ENCODE measurements around the gene TREML4. TPM values are rescaled to one million over a fixed set of nuclear protein-coding genes. Genes with fewer than 3 reads are reported as not detected.
"Not testable (repeated sequence)": the region's sequence is repeated elsewhere in the genome, so short reads cannot be mapped to it uniquely, and the experiment has no call there.

Gene TREML4
- total RNA-seq, 1 experiment from 2014 or later: not detected

DNA sequence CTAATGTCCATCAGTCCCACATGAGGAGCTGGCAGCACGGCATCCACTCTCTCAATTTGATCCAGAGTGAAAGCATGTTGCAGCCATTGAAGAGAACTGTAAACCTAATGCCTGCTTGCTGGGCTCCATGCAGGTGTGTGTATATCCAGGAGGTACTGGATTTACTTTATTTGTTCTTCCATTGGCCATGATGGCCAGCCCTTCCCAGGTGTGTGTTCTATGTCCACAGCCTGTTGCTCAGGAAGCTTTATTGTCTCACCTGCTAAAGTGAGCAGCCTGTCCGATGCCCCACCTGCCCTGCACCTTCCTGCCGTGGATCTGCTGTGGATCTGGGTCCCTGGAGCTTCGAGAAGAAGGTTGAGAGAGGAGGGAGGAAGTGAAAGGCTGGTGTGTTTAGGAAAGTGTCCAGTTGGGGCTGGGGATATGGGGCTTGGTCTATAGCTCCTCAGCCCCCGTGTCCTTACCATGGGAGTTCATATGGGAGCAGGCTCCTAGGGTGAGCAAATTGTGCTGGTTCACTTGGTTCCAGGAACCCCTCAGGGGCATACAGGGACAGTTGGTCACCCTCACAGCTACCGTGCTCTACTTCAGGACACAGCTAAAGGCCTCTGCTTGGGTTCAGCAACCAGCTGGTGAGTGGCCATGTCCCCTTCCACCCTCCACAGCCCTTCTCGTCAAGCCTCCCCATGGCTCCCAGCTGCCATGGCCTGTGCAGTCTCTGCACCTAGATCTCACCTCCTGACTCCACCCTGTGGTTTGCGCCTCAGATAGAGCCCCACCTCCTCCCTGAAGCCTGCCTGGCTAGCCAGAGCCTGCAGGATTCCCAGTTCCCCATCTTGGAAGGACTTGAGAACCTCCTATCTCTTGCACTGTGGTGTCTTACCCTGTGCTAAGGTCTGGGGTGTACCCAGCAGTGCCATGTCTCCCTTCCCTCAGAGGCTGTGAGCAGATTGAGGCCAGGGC, 39.9 kb upstream of the TREML4 start:
- Histone ChIP-seq H3K4me2 (ENCODE audit: low read length) (no peak overlapping the region), H3K27me3 (ENCODE audit: insufficient read depth, low read length) (peaks cover 2% of the 10 kb centered on the region; the same call in 1 of the 2 replicates), H3K9me3 (ENCODE audit: control insufficient read depth in 1 of 2, insufficient read depth in 1 of 2, low read depth in 1 of 2, low read length in 2 of 2) (peaks cover 3 to 8% of the 10 kb centered on the region in 2 experiments; a peak in 2 of 4 replicates), H3K4me3 (replicated peaks in 1 of 2; ENCODE audit: low read depth in 1 of 2, low read length in 2 of 2) (no peak overlapping the region), H3K9ac (ENCODE audit: low read length) (no peak overlapping the region), H4K20me1 (ENCODE audit: insufficient read depth) (no peaks in the 10 kb centered on the region), H2AFZ (ENCODE audit: low read depth, low read length, poor library complexity, severe bottlenecking) (no peak overlapping the region), H3K36me3 (ENCODE audit: control insufficient read depth in 1 of 2, insufficient read depth in 2 of 2, low read length in 2 of 2) (no peaks in the 10 kb centered on the region), H3K79me2 (ENCODE audit: insufficient read depth, low read length) (no peaks in the 10 kb centered on the region), H3K9me2 (ENCODE audit: insufficient read depth) (no peaks in the 10 kb centered on the region), H3K27ac (ENCODE audit: low read depth, low read length) (no peak overlapping the region), H3K4me1 (ENCODE audit: control insufficient read depth in 1 of 2, insufficient read depth in 2 of 2, low read length in 2 of 2) (no peaks in the 10 kb centered on the region)
- ATAC-seq (no peak), DNase-seq (ENCODE audit: low read depth, low spot score) (no peak)
- intact Hi-C loops (cut with micrococcal nuclease): no loop called here
- BruUV-seq (replicated peaks): no TSS peak
- TF ChIP-seq CEBPB (IDR thresholded peaks at IDR 0.05; ENCODE audit: low read depth) (no peak), JUND (IDR thresholded peaks at IDR 0.05) (no peak), EZH2phosphoT487 (IDR thresholded peaks at IDR 0.05; ENCODE audit: borderline replicate concordance) (no peak), EGR1 (IDR thresholded peaks at IDR 0.05; ENCODE audit: low read depth) (no peak), ZNF274 (IDR thresholded peaks at IDR 0.05; ENCODE audit: low read depth, low read length) (no peak)
- TF ChIP-seq, protein P1, sequence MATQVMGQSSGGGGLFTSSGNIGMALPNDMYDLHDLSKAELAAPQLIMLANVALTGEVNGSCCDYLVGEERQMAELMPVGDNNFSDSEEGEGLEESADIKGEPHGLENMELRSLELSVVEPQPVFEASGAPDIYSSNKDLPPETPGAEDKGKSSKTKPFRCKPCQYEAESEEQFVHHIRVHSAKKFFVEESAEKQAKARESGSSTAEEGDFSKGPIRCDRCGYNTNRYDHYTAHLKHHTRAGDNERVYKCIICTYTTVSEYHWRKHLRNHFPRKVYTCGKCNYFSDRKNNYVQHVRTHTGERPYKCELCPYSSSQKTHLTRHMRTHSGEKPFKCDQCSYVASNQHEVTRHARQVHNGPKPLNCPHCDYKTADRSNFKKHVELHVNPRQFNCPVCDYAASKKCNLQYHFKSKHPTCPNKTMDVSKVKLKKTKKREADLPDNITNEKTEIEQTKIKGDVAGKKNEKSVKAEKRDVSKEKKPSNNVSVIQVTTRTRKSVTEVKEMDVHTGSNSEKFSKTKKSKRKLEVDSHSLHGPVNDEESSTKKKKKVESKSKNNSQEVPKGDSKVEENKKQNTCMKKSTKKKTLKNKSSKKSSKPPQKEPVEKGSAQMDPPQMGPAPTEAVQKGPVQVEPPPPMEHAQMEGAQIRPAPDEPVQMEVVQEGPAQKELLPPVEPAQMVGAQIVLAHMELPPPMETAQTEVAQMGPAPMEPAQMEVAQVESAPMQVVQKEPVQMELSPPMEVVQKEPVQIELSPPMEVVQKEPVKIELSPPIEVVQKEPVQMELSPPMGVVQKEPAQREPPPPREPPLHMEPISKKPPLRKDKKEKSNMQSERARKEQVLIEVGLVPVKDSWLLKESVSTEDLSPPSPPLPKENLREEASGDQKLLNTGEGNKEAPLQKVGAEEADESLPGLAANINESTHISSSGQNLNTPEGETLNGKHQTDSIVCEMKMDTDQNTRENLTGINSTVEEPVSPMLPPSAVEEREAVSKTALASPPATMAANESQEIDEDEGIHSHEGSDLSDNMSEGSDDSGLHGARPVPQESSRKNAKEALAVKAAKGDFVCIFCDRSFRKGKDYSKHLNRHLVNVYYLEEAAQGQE (IDR thresholded peaks at IDR 0.05; ENCODE audit: low read depth): no peak
- ChIA-PET POLR2A (no interaction called here), RAD21 (ENCODE audit: low non-redundant PET in 1 of 2, low total read pairs in 2 of 2, uncharacterized antibody in 2 of 2, unreplicated experiment in 2 of 2) (no interaction called here), CTCF (no interaction called here)

DNA sequence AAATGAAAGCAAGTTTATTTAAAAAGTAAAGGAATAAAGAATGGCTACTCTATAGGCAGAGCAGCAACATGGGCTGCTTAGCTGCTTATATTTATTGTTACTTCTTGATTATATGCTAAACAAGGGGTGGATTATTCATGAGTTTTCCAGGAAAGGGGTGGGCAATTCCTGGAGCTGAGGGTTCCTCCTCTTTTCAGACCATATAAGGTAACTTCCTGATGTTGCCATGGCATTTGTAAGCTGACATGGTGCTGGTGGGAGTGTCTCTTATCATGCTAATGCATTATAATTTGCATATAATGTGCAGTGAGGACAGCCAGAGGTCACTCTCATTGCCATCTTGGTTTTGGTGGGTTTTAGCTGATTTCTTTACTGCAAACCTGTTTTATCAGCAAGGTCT, 39.1 kb upstream of the TREML4 start:
- DNase-seq (ENCODE audit: low read depth, low spot score); RAD21 ChIA-PET (ENCODE audit: low non-redundant PET in 1 of 2, low total read pairs in 2 of 2, uncharacterized antibody in 2 of 2, unreplicated experiment in 2 of 2); H3K36me3 ChIP-seq (ENCODE audit: control insufficient read depth in 1 of 2, insufficient read depth in 2 of 2, low read length in 2 of 2); ATAC-seq; POLR2A ChIA-PET; H3K27me3 ChIP-seq (ENCODE audit: insufficient read depth, low read length); H3K9me2 ChIP-seq (ENCODE audit: insufficient read depth); H3K9ac ChIP-seq (ENCODE audit: low read length); H3K9me3 ChIP-seq (ENCODE audit: control insufficient read depth in 1 of 2, insufficient read depth in 1 of 2, low read depth in 1 of 2, low read length in 2 of 2); H3K79me2 ChIP-seq (ENCODE audit: insufficient read depth, low read length); H3K4me1 ChIP-seq (ENCODE audit: control insufficient read depth in 1 of 2, insufficient read depth in 2 of 2, low read length in 2 of 2); H3K4me2 ChIP-seq (ENCODE audit: low read length); H4K20me1 ChIP-seq (ENCODE audit: insufficient read depth); CTCF ChIA-PET; H2AFZ ChIP-seq (ENCODE audit: low read depth, low read length, poor library complexity, severe bottlenecking); H3K27ac ChIP-seq (ENCODE audit: low read depth, low read length); BruUV-seq (replicated peaks); H3K4me3 ChIP-seq (replicated peaks in 1 of 2; ENCODE audit: low read depth in 1 of 2, low read length in 2 of 2); intact Hi-C loops (cut with micrococcal nuclease): not testable (repeated sequence)
